Measurements from ENCODE around the gene TRIM45. TPM values are rescaled to one million over a fixed set of nuclear protein-coding genes. Genes with fewer than 3 reads are reported as not detected.
"Not testable (repeated sequence)": the region's sequence is repeated elsewhere in the genome, so short reads cannot be mapped to it uniquely, and the experiment has no call there.

TRIM45 gene
- total RNA-seq, 1 experiment from 2014 or later, result 12.7 TPM

GRCh38 chr1:117120774-117121588, 568 bp downstream of the TRIM45 start:
- no peak for DNase-seq
- Histone ChIP-seq H3K4me3 (ENCODE audit: insufficient read depth, low read depth, low read length) (peak overlapping the region; percentile 89), H3K27me3 (ENCODE audit: control insufficient read depth, insufficient read depth, low read length) (no peaks in the 10 kb centered on the region; the same call in 1 of the 2 replicates), H3K36me3 (replicated peaks; ENCODE audit: control insufficient read depth, insufficient read depth, low read length) (peaks cover 5% of the 10 kb centered on the region)

- not testable (repeated sequence) for H3K27me3 ChIP-seq (ENCODE audit: control insufficient read depth, insufficient read depth, low read length); H3K36me3 ChIP-seq (replicated peaks; ENCODE audit: control insufficient read depth, insufficient read depth, low read length); DNase-seq; H3K4me3 ChIP-seq (ENCODE audit: insufficient read depth, low read depth, low read length)
Observed at GRCh38 chr1:117119144-117119543, 2.4 kb downstream of the TRIM45 start.

- H3K36me3 ChIP-seq (replicated peaks; ENCODE audit: control insufficient read depth, insufficient read depth, low read length), result peaks cover 8% of the 10 kb centered on the region
- no peak for DNase-seq
- no peaks in the 10 kb centered on the region; the same call in 1 of the 2 replicates for H3K27me3 ChIP-seq (ENCODE audit: control insufficient read depth, insufficient read depth, low read length)
- H3K4me3 ChIP-seq (ENCODE audit: insufficient read depth, low read depth, low read length), result no peak overlapping the region
Observed at GRCh38 chr1:117118137-117118536, 3.4 kb downstream of the TRIM45 start.

GRCh38 chr1:117117697-117118096, 3.9 kb downstream of the TRIM45 start:
- Histone ChIP-seq H3K4me3 (ENCODE audit: insufficient read depth, low read depth, low read length) (no peak overlapping the region), H3K27me3 (ENCODE audit: control insufficient read depth, insufficient read depth, low read length) (no peaks in the 10 kb centered on the region; the same call in 1 of the 2 replicates), H3K36me3 (replicated peaks; ENCODE audit: control insufficient read depth, insufficient read depth, low read length) (peaks cover 8% of the 10 kb centered on the region)
- no peak for DNase-seq

- DNase-seq, result no peak
- Histone ChIP-seq H3K4me3 (ENCODE audit: insufficient read depth, low read depth, low read length) (no peak overlapping the region), H3K36me3 (replicated peaks; ENCODE audit: control insufficient read depth, insufficient read depth, low read length) (peaks cover 8% of the 10 kb centered on the region), H3K27me3 (ENCODE audit: control insufficient read depth, insufficient read depth, low read length) (no peaks in the 10 kb centered on the region; the same call in 1 of the 2 replicates)
Observed at GRCh38 chr1:117116784-117117130, 4.8 kb downstream of the TRIM45 start.

GRCh38 chr1:117116090-117116783, 5.3 kb downstream of the TRIM45 start:
- DNase-seq, result no peak
- no peak overlapping the region for H3K4me3 ChIP-seq (ENCODE audit: insufficient read depth, low read depth, low read length)
- H3K36me3 ChIP-seq (replicated peaks; ENCODE audit: control insufficient read depth, insufficient read depth, low read length), result peaks cover 8% of the 10 kb centered on the region
- no peaks in the 10 kb centered on the region; the same call in 1 of the 2 replicates for H3K27me3 ChIP-seq (ENCODE audit: control insufficient read depth, insufficient read depth, low read length)

- H3K4me3 ChIP-seq (ENCODE audit: insufficient read depth, low read depth, low read length), result no peak overlapping the region
- peaks cover 9% of the 10 kb centered on the region for H3K36me3 ChIP-seq (replicated peaks; ENCODE audit: control insufficient read depth, insufficient read depth, low read length)
- H3K27me3 ChIP-seq (ENCODE audit: control insufficient read depth, insufficient read depth, low read length), result no peaks in the 10 kb centered on the region
- DNase-seq, result no peak
Observed at GRCh38 chr1:117114877-117115276, 6.7 kb downstream of the TRIM45 start.

GRCh38 chr1:117113199-117113598, 8.3 kb downstream of the TRIM45 start:
- H3K4me3 ChIP-seq (ENCODE audit: insufficient read depth, low read depth, low read length), result no peak overlapping the region
- DNase-seq, result no peak
- no peaks in the 10 kb centered on the region for H3K27me3 ChIP-seq (ENCODE audit: control insufficient read depth, insufficient read depth, low read length)
- peaks cover 7% of the 10 kb centered on the region for H3K36me3 ChIP-seq (replicated peaks; ENCODE audit: control insufficient read depth, insufficient read depth, low read length)

GRCh38 chr1:117112047-117112717, 9.4 kb downstream of the TRIM45 start:
- DNase-seq, result no peak
- Histone ChIP-seq H3K4me3 (ENCODE audit: insufficient read depth, low read depth, low read length) (no peak overlapping the region), H3K36me3 (replicated peaks; ENCODE audit: control insufficient read depth, insufficient read depth, low read length) (peaks cover 4% of the 10 kb centered on the region), H3K27me3 (ENCODE audit: control insufficient read depth, insufficient read depth, low read length) (no peaks in the 10 kb centered on the region)

- Histone ChIP-seq H3K36me3 (replicated peaks; ENCODE audit: control insufficient read depth, insufficient read depth, low read length) (peaks cover 4% of the 10 kb centered on the region), H3K27me3 (ENCODE audit: control insufficient read depth, insufficient read depth, low read length) (no peaks in the 10 kb centered on the region), H3K4me3 (ENCODE audit: insufficient read depth, low read depth, low read length) (no peak overlapping the region)
- no peak for DNase-seq
Observed at GRCh38 chr1:117110774-117111173, 10.8 kb downstream of the TRIM45 start.

GRCh38 chr1:117107364-117107763, 14.2 kb downstream of the TRIM45 start:
- H3K27me3 ChIP-seq (ENCODE audit: control insufficient read depth, insufficient read depth, low read length), result no peaks in the 10 kb centered on the region
- H3K36me3 ChIP-seq (replicated peaks; ENCODE audit: control insufficient read depth, insufficient read depth, low read length), result peaks cover 11% of the 10 kb centered on the region
- H3K4me3 ChIP-seq (ENCODE audit: insufficient read depth, low read depth, low read length), result no peak overlapping the region
- no peak for DNase-seq

- H3K36me3 ChIP-seq (replicated peaks; ENCODE audit: control insufficient read depth, insufficient read depth, low read length), result peaks cover 15% of the 10 kb centered on the region
- DNase-seq, result no peak
Observed at GRCh38 chr1:117106478-117106877, 15.1 kb downstream of the TRIM45 start.

GRCh38 chr1:117105722-117106121, 15.8 kb downstream of the TRIM45 start:
- Histone ChIP-seq H3K4me3 (ENCODE audit: insufficient read depth, low read depth, low read length) (no peak overlapping the region), H3K27me3 (ENCODE audit: control insufficient read depth, insufficient read depth, low read length) (no peaks in the 10 kb centered on the region), H3K36me3 (replicated peaks; ENCODE audit: control insufficient read depth, insufficient read depth, low read length) (peaks cover 17% of the 10 kb centered on the region)
- no peak for DNase-seq

More at GRCh38 chr1:117106478-117106877, 15.1 kb downstream of the TRIM45 start:
- Histone ChIP-seq H3K27me3 (ENCODE audit: control insufficient read depth, insufficient read depth, low read length) (no peaks in the 10 kb centered on the region), H3K4me3 (ENCODE audit: insufficient read depth, low read depth, low read length) (no peak overlapping the region)

GRCh38 chr1:117104986-117105385, 16.6 kb downstream of the TRIM45 start:
- no peaks in the 10 kb centered on the region for H3K27me3 ChIP-seq (ENCODE audit: control insufficient read depth, insufficient read depth, low read length)
- H3K4me3 ChIP-seq (ENCODE audit: insufficient read depth, low read depth, low read length), result no peak overlapping the region
- DNase-seq, result no peak
- peaks cover 19% of the 10 kb centered on the region for H3K36me3 ChIP-seq (replicated peaks; ENCODE audit: control insufficient read depth, insufficient read depth, low read length)
